Endothelial cell of umbilical vein (primary cell): ENCODE results near the gene MBD3L2. TPM values are rescaled to one million over a fixed set of nuclear protein-coding genes. Genes with fewer than 3 reads are reported as not detected.
"Not testable (repeated sequence)": the region's sequence is repeated elsewhere in the genome, so short reads cannot be mapped to it uniquely, and the experiment has no call there.

Experiments used
- BruUV-seq: library from RNA; stranded (reverse); fragments of 400-500 nt; replicated peaks from 2 replicates; lab custom pipeline; 2021; lab: Mats Ljungman, UMichigan
- CTCF ChIA-PET: fragments of 300-600, 350-600 bp; sonication (Branson Sonifier 250); formaldehyde crosslinking; loops from one replicate; lab custom pipeline; 2021; ENCODE audit warnings: antibody characterized with exemption, inconsistent platforms; lab: Charles Lee
- POLR2A ChIA-PET: fragments of 300-600, 350-600 bp; sonication (Branson Sonifier 250); formaldehyde crosslinking; loops from one replicate; lab custom pipeline; 2021; ENCODE audit warnings: antibody characterized with exemption, inconsistent platforms; lab: Charles Lee
- DNase-seq: peaks from one replicate; pipeline ENCODE4 v3.0.0-alpha.2; 2011; ENCODE audit warnings: low read depth, low spot score
- FAIRE-seq: peaks from 2 replicates; lab custom pipeline; 2011; peaks lifted over from hg19 to GRCh38; lab: Jason Lieb, UNC
- H2AFZ ChIP-seq: 2 replicates; pipeline ENCODE4 v1.6.0; 2012; ENCODE audit warnings: low read depth, low read length, control low read depth, inconsistent platforms
- H3K27ac ChIP-seq: 2 replicates; pipeline ENCODE4 v1.5.1; 2011; ENCODE audit warnings: low read depth, mild to moderate bottlenecking, control low read depth, low read length, moderate library complexity; ENCODE audit not compliant: insufficient read depth
- H3K27me3 ChIP-seq, 2 experiments: 2 replicates each; pipeline versions ENCODE4 v1.6.0 to v1.6.1; 2011; ENCODE audit warnings: low read length in 2 of 2, mixed read lengths in 1 of 2; ENCODE audit not compliant: control insufficient read depth in 2 of 2, insufficient read depth in 2 of 2
- H3K36me3 ChIP-seq, 2 experiments: 2 replicates in 1 of 2; 3 replicates in 1 of 2; pipeline ENCODE4 v1.5.1; 2011; ENCODE audit warnings: low read length in 2 of 2, mild to moderate bottlenecking in 1 of 2, moderate library complexity in 1 of 2; ENCODE audit not compliant: control insufficient read depth in 2 of 2, insufficient read depth in 2 of 2; ENCODE audit errors: extremely low read depth in 1 of 2
- H3K4me1 ChIP-seq: 3 replicates; pipeline ENCODE4 v1.5.1; 2011; ENCODE audit warnings: mild to moderate bottlenecking, low read length; ENCODE audit not compliant: control insufficient read depth, insufficient read depth; ENCODE audit errors: extremely low read depth
- H3K4me2 ChIP-seq: 2 replicates; pipeline ENCODE4 v1.6.1; 2011; ENCODE audit warnings: low read length, control low read depth, mixed read lengths; ENCODE audit not compliant: insufficient read depth
- H3K4me3 ChIP-seq, 3 experiments: fragments of 200-600 bp in 1 of 3; sonication (generic), shearing (Covaris generic) in 1 of 3; replicated peaks in 1 of 3; 2 replicates each; pipeline ENCODE4 v1.5.1; 2011 to 2016; ENCODE audit warnings: control low read depth in 3 of 3, low read length in 3 of 3, mild to moderate bottlenecking in 2 of 3, inconsistent platforms in 1 of 3, low read depth in 1 of 3, moderate library complexity in 1 of 3; ENCODE audit not compliant: insufficient read depth in 1 of 3
- H3K79me2 ChIP-seq: 2 replicates; pipeline ENCODE4 v1.6.0; 2012; ENCODE audit warnings: low read length, inconsistent platforms; ENCODE audit not compliant: control insufficient read depth, insufficient read depth
- H3K9ac ChIP-seq: replicated peaks from 2 replicates; pipeline ENCODE3; 2011; ENCODE audit warnings: low read length, control low read depth; ENCODE audit not compliant: insufficient read depth; ENCODE audit errors: extremely low read depth
- H3K9me1 ChIP-seq: replicated peaks from 3 replicates; pipeline ENCODE4 v1.6.0; 2011; ENCODE audit warnings: mild to moderate bottlenecking, low read length; ENCODE audit not compliant: control insufficient read depth, insufficient read depth; ENCODE audit errors: extremely low read depth
- H3K9me3 ChIP-seq: replicated peaks from 2 replicates; pipeline ENCODE4 v1.5.1; 2012; ENCODE audit warnings: low read length, inconsistent platforms; ENCODE audit not compliant: control insufficient read depth, insufficient read depth
- H4K20me1 ChIP-seq: replicated peaks from 2 replicates; pipeline ENCODE3; 2011; ENCODE audit warnings: mild to moderate bottlenecking, low read length; ENCODE audit not compliant: control insufficient read depth, insufficient read depth; ENCODE audit errors: extremely low read depth
- dilution Hi-C: fragments of 300-500 bp; cut with MboI; formaldehyde crosslinking; loops from one replicate; pipeline ENCODE4 v1.15.0; 2019; ENCODE audit warnings: low sequenced_read_pairs; ENCODE audit not compliant: extremely low pct_ligation_motif_present
- intact Hi-C: fragments of 100-400 bp; cut with micrococcal nuclease; formaldehyde crosslinking; loops from one replicate; pipeline ENCODE4 v1.10.0; 2022
- polyA plus RNA-seq, 4 experiments: library from polyadenylated mRNA; depleted of rRNA in 3 of 4; stranded (reverse) in 3 of 4; unstranded in 1 of 4; fragments of >200 nt; gene quantifications; 2 replicates each; pipeline versions ENCODE4 v1.2.1 to v1.2.3, GENCODE V29; 2011 to 2012; ENCODE audit warnings: missing spikeins in 1 of 4
- total RNA-seq: library from RNA; stranded (reverse); gene quantifications from 2 replicates; pipeline ENCODE4 v1.2.3, GENCODE V29; 2021

Gene MBD3L2
- total and polyA plus RNA-seq, 2 donors (not counting 3 experiments of a cell fraction or from before 2014, with no cell fraction given) = not detected

DNA sequence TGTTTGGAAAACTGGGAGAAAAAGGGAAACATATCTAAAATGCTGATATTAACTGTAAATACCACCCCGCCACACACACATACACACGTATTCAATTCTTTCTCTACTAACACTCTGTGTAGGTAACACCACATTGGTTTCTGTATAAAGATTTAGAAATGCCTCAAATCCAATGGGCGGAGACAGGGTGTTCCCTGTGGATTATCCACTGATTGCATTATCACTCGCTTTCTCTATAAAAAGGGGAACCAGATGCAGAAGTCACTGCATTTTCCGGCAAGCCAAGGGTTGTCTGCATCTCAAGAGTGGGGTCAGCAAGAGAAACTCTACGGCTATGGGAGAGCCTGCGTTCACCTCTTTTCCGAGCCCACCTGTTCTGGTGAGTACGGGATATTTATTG is 18.8 kb upstream of the MBD3L2 start, which contains the start of gene MBD3L5:
Gene MBD3L5, plus strand, starts transcription at position 301 of the 400 bp plus-strand sequence. Its CDS starts 34 bp downstream, at position 335.
- H3K27me3 ChIP-seq, H3K36me3 ChIP-seq, H3K4me2 ChIP-seq, POLR2A ChIA-PET, BruUV-seq, FAIRE-seq, H3K9ac ChIP-seq, CTCF ChIA-PET, H3K79me2 ChIP-seq, H3K4me1 ChIP-seq, H4K20me1 ChIP-seq, H2AFZ ChIP-seq, DNase-seq, dilution Hi-C loops, H3K27ac ChIP-seq, H3K4me3 ChIP-seq, H3K9me3 ChIP-seq, intact Hi-C loops, H3K9me1 ChIP-seq: not testable (repeated sequence)

DNA sequence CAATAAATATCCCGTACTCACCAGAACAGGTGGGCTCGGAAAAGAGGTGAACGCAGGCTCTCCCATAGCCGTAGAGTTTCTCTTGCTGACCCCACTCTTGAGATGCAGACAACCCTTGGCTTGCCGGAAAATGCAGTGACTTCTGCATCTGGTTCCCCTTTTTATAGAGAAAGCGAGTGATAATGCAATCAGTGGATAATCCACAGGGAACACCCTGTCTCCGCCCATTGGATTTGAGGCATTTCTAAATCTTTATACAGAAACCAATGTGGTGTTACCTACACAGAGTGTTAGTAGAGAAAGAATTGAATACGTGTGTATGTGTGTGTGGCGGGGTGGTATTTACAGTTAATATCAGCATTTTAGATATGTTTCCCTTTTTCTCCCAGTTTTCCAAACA is 9.0 kb upstream of the MBD3L2 start, which contains the start of gene MBD3L4:
Gene MBD3L4, minus strand, starts transcription at position 101 of the 400 bp plus-strand sequence. Its CDS starts 35 bp downstream, at position 66.
- H4K20me1 ChIP-seq, BruUV-seq, H3K9ac ChIP-seq, H3K9me3 ChIP-seq, FAIRE-seq, H3K27ac ChIP-seq, H3K27me3 ChIP-seq, dilution Hi-C loops, CTCF ChIA-PET, H3K9me1 ChIP-seq, intact Hi-C loops, H3K4me3 ChIP-seq, H2AFZ ChIP-seq, H3K4me2 ChIP-seq, H3K4me1 ChIP-seq, H3K79me2 ChIP-seq, DNase-seq, POLR2A ChIA-PET, H3K36me3 ChIP-seq: not testable (repeated sequence)

DNA sequence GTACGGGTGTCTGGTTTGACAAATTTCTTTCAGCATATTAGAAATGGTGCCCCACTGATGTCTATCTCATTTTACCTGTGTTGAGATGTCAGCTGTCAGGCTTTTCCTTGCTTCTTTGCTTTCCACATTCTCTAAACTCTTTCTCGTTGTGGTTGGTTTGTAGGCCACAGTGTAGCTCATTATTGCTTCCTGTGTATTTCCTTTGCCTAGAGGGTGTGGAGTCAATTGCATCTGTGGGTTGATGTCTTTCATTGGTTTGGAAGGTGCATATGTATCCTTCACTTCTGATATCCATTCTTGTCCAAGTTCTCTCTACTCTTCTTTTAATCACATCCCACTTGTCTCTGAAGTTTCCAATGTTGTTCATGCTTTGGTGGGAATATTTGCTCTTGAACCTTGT is 7.6 kb upstream of the MBD3L2 start:
- POLR2A ChIA-PET, H3K4me3 ChIP-seq, H3K4me2 ChIP-seq, CTCF ChIA-PET, H4K20me1 ChIP-seq, intact Hi-C loops, FAIRE-seq, H3K27ac ChIP-seq, H3K9me3 ChIP-seq, H3K4me1 ChIP-seq, dilution Hi-C loops, H3K79me2 ChIP-seq, DNase-seq, H3K27me3 ChIP-seq, H3K36me3 ChIP-seq, BruUV-seq, H2AFZ ChIP-seq, H3K9me1 ChIP-seq, H3K9ac ChIP-seq: not testable (repeated sequence)

DNA sequence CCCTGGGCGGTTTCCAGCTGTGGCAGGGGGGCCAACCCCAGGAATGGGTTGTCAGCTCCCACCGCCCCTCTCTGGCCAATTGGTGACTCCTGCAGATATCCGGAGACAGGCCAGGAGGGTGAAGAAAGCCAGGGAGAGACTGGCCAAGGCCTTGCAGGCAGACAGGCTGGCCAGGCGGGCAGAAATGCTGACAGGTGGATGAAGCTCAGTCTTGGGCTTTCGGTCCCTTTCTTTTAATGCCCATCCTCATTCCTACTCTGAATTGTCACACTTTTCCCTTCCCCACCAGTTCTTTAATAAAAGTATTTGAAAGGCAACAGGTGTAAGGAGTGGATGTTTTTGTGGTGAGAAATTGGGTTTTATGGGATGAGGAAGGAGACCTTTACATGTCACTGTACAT is 2.3 kb downstream of the MBD3L2 start:
- H3K27ac ChIP-seq, intact Hi-C loops, BruUV-seq, H3K36me3 ChIP-seq, H2AFZ ChIP-seq, DNase-seq, FAIRE-seq, H3K9me3 ChIP-seq, H4K20me1 ChIP-seq, H3K4me3 ChIP-seq, H3K9me1 ChIP-seq, CTCF ChIA-PET, POLR2A ChIA-PET, H3K79me2 ChIP-seq, H3K9ac ChIP-seq, H3K4me1 ChIP-seq, H3K4me2 ChIP-seq, dilution Hi-C loops, H3K27me3 ChIP-seq: not testable (repeated sequence)
